SK-N-SH (cell line): ENCODE measurements around the gene NAA10. TPM values are rescaled to one million over a fixed set of nuclear protein-coding genes. Genes with fewer than 3 reads are reported as not detected.

Source experiments
- CTCF ChIA-PET: fragments of 300-600, 350-600 bp; formaldehyde crosslinking; extraction: SDS; loops from one replicate; lab custom pipeline; 2021; lab: Yijun Ruan, JAX
- POLR2A ChIA-PET: fragments of 350-600 bp; sonication (Branson Sonifier 250); formaldehyde crosslinking; extraction: SDS; loops from one replicate; lab custom pipeline; 2020; ENCODE audit warnings: antibody characterized with exemption, inconsistent platforms; lab: Yijun Ruan, JAX
- DNase-seq: peaks from one replicate; pipeline ENCODE4 v3.0.0; 2012
- H2AFZ ChIP-seq: fragments of 200-600 bp; sonication (generic); 2 replicates; pipeline ENCODE4 v1.8.1; 2016; ENCODE audit warnings: antibody characterized with exemption, mild to moderate bottlenecking, low read depth
- H3F3A ChIP-seq: fragments of 200-600 bp; sonication (generic); replicated peaks from 2 replicates; pipeline ENCODE3; 2016; ENCODE audit warnings: antibody characterized with exemption, mild to moderate bottlenecking; ENCODE audit not compliant: insufficient read depth
- H3K27ac ChIP-seq, 2 experiments: fragments of 200-500 bp in 1 of 2; fragments of 200-600 bp in 1 of 2; sonication (Bioruptor generic) in 1 of 2; sonication (generic), shearing (Covaris generic) in 1 of 2; 2 replicates each; pipeline versions ENCODE4 v1.5.1 to v1.6.1; 2014 to 2016; ENCODE audit warnings: low read depth in 2 of 2, inconsistent platforms in 1 of 2, low read length in 1 of 2, mild to moderate bottlenecking in 1 of 2, mixed read lengths in 1 of 2
- H3K27me3 ChIP-seq: fragments of 200-600 bp; sonication (generic), shearing (Covaris generic); 2 replicates; pipeline ENCODE4 v1.6.1; 2016; ENCODE audit warnings: mixed run types; ENCODE audit not compliant: insufficient read depth
- H3K36me3 ChIP-seq, 2 experiments: fragments of 200-500 bp in 1 of 2; fragments of 200-600 bp in 1 of 2; sonication (Bioruptor generic) in 1 of 2; sonication (generic) in 1 of 2; replicated peaks in 1 of 2; 2 replicates each; pipeline versions ENCODE3 to v1.5.1; 2014 to 2016; ENCODE audit warnings: low read length in 1 of 2, mild to moderate bottlenecking in 1 of 2; ENCODE audit not compliant: insufficient read depth in 2 of 2, control insufficient read depth in 1 of 2
- H3K4me1 ChIP-seq, 2 experiments: fragments of 200-500 bp in 1 of 2; fragments of 200-600 bp in 1 of 2; sonication (Bioruptor generic) in 1 of 2; sonication (generic), shearing (Covaris generic) in 1 of 2; 2 replicates each; pipeline versions ENCODE4 v1.5.1 to v1.6.1; 2014 to 2016; ENCODE audit warnings: low read depth in 1 of 2, low read length in 1 of 2, mixed run types in 1 of 2; ENCODE audit not compliant: insufficient read depth in 2 of 2, control insufficient read depth in 1 of 2
- H3K4me2 ChIP-seq: fragments of 200-600 bp; sonication (generic), shearing (Covaris generic); 2 replicates; pipeline ENCODE4 v1.6.1; 2017; ENCODE audit warnings: mixed run types
- H3K4me3 ChIP-seq, 2 experiments: fragments of 200-500 bp in 1 of 2; fragments of 200-600 bp in 1 of 2; sonication (Bioruptor generic) in 1 of 2; sonication (generic), shearing (Covaris generic) in 1 of 2; 2 replicates each; pipeline versions ENCODE4 v1.5.1 to v1.8.1; 2014 to 2016; ENCODE audit warnings: low read depth in 2 of 2, inconsistent platforms in 1 of 2, low read length in 1 of 2, mild to moderate bottlenecking in 1 of 2, mixed read lengths in 1 of 2, moderate library complexity in 1 of 2
- H3K79me2 ChIP-seq: fragments of 200-600 bp; sonication (generic); 2 replicates; pipeline ENCODE4 v1.8.1; 2017; ENCODE audit warnings: mild to moderate bottlenecking; ENCODE audit not compliant: insufficient read depth
- H3K9ac ChIP-seq: fragments of 200-600 bp; sonication (generic); 2 replicates; pipeline ENCODE4 v1.6.1; 2017; ENCODE audit warnings: mixed run types
- H3K9me2 ChIP-seq: fragments of 200-600 bp; sonication (generic); 2 replicates; pipeline ENCODE4 v1.6.1; 2017; ENCODE audit warnings: mixed run types
- H3K9me3 ChIP-seq: fragments of 200-600 bp; sonication (generic); 2 replicates; pipeline ENCODE4 v1.6.1; 2017; ENCODE audit warnings: mixed run types, mild to moderate bottlenecking, moderate library complexity
- H4K20me1 ChIP-seq: fragments of 200-600 bp; sonication (generic); 2 replicates; pipeline ENCODE4 v1.6.1; 2017; ENCODE audit warnings: mild to moderate bottlenecking, mixed run types; ENCODE audit not compliant: insufficient read depth
- CHD2 ChIP-seq: fragments of 150-350 bp; IDR thresholded peaks from 2 replicates; pipeline ENCODE4 v1.6.1; 2018; ENCODE audit warnings: low read length; ENCODE audit not compliant: partially characterized antibody
- EZH2phosphoT487 ChIP-seq: fragments of 200-600 bp; sonication (generic); IDR thresholded peaks from 2 replicates; pipeline ENCODE4 v1.6.1; 2017; ENCODE audit warnings: low read depth, mixed run types, mild to moderate bottlenecking, antibody characterized with exemption, moderate library complexity, borderline replicate concordance
- FOXJ3 ChIP-seq: sonication (generic); formaldehyde crosslinking; IDR thresholded peaks from 2 replicates; pipeline ENCODE4 v1.5.1; 2020; ENCODE audit warnings: mild to moderate bottlenecking, missing genetic modification reagents
- FOXM1 ChIP-seq: IDR thresholded peaks from 2 replicates; pipeline ENCODE4 v1.4.0; 2012; ENCODE audit warnings: low read depth, mild to moderate bottlenecking
- GABPA ChIP-seq: IDR thresholded peaks from 2 replicates; pipeline ENCODE4 v1.4.0; 2012; ENCODE audit warnings: low read depth, mild to moderate bottlenecking
- JUND ChIP-seq: IDR thresholded peaks from 2 replicates; pipeline ENCODE4 v1.4.0; 2012
- NRF1 ChIP-seq: IDR thresholded peaks from 2 replicates; pipeline ENCODE4 v1.6.1; 2012; ENCODE audit warnings: low read depth, mild to moderate bottlenecking, low read length
- RAD21 ChIP-seq: IDR thresholded peaks from 2 replicates; pipeline ENCODE4 v1.6.1; 2012; ENCODE audit warnings: mild to moderate bottlenecking, low read length
- RCOR1 ChIP-seq: fragments of 150-350 bp; IDR thresholded peaks from 2 replicates; pipeline ENCODE4 v1.6.1; 2017; ENCODE audit warnings: antibody characterized with exemption, low read length
- RFX5 ChIP-seq: IDR thresholded peaks from 2 replicates; pipeline ENCODE4 v1.6.1; 2012; ENCODE audit warnings: mild to moderate bottlenecking, improper control_type of control experiment, low read length
- RXRA ChIP-seq: IDR thresholded peaks from 2 replicates; pipeline ENCODE4 v1.4.0; 2012; ENCODE audit warnings: low read depth, mild to moderate bottlenecking, borderline replicate concordance
- SMC3 ChIP-seq: IDR thresholded peaks from 2 replicates; pipeline ENCODE4 v1.6.1; 2012; ENCODE audit warnings: low read depth, low read length, improper control_type of control experiment
- TEAD4 ChIP-seq: IDR thresholded peaks from 2 replicates; pipeline ENCODE4 v1.4.0; 2012; ENCODE audit warnings: mild to moderate bottlenecking, borderline replicate concordance; ENCODE audit not compliant: insufficient read depth
- WGBS: methylation state at CpG from one replicate; pipeline ENCODE4 v1.1.6; 2017; ENCODE audit warnings: low lambda C conversion rate; 5-methylcytosine and 5-hydroxymethylcytosine counted together
- polyA plus RNA-seq, 3 experiments: library from polyadenylated mRNA; depleted of rRNA; stranded (reverse); fragments of >200 nt; gene quantifications; 2 replicates each; pipeline ENCODE4 v1.2.3, GENCODE V29; 2012
- TF ChIP-seq, protein P1 (sequence below): fragments of 200-600 bp; sonication (generic); IDR thresholded peaks from 2 replicates; pipeline ENCODE4 v1.6.1; 2017; ENCODE audit warnings: antibody characterized with exemption, mild to moderate bottlenecking, moderate library complexity
- TF ChIP-seq, protein P2 (sequence below): fragments of 150-350 bp; IDR thresholded peaks from 2 replicates; pipeline ENCODE4 v1.6.1; 2016; ENCODE audit warnings: mild to moderate bottlenecking, low read depth, low read length
- TF ChIP-seq, protein P3 (sequence below): IDR thresholded peaks from 2 replicates; pipeline ENCODE4 v1.4.0; 2012; ENCODE audit warnings: low read depth, borderline replicate concordance

NAA10 gene
- polyA plus RNA-seq, 1 of the 3 experiments (the other 2 are of a cell fraction): 229 TPM

DNA sequence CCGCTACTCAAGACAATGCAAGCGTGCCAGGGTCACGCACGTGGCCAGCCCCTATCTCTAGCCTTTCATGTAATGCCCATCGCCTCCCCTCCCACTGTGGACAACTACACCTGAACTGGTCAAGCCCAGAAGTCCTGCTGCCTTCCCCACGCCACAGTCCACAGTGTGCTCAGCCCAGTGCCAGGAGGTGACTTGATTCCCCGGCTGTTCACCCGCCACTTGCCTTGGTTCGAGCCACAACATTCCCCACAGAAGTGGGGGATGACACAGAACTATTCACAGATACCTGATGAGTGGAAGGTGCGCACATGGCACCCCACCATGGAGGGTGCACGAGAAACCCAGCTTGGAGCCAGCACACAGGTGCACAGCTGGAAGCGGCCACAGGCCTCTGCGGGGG, 15.6 kb downstream of the NAA10 start:
- DNase-seq: no peak
- no peak for TF ChIP-seq FOXM1
- TF ChIP-seq RAD21: no peak
- TF ChIP-seq RCOR1: no peak
- no peak for TF ChIP-seq JUND
- TF ChIP-seq CHD2: no peak
- no peak for TF ChIP-seq GABPA
- TF ChIP-seq EZH2phosphoT487: no peak
- TF ChIP-seq RXRA: no peak
- no peak for TF ChIP-seq FOXJ3
- no peak for TF ChIP-seq SMC3
- TF ChIP-seq, protein P1, sequence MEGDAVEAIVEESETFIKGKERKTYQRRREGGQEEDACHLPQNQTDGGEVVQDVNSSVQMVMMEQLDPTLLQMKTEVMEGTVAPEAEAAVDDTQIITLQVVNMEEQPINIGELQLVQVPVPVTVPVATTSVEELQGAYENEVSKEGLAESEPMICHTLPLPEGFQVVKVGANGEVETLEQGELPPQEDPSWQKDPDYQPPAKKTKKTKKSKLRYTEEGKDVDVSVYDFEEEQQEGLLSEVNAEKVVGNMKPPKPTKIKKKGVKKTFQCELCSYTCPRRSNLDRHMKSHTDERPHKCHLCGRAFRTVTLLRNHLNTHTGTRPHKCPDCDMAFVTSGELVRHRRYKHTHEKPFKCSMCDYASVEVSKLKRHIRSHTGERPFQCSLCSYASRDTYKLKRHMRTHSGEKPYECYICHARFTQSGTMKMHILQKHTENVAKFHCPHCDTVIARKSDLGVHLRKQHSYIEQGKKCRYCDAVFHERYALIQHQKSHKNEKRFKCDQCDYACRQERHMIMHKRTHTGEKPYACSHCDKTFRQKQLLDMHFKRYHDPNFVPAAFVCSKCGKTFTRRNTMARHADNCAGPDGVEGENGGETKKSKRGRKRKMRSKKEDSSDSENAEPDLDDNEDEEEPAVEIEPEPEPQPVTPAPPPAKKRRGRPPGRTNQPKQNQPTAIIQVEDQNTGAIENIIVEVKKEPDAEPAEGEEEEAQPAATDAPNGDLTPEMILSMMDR: no peak
- no peak for TF ChIP-seq NRF1
- TF ChIP-seq, protein P2, sequence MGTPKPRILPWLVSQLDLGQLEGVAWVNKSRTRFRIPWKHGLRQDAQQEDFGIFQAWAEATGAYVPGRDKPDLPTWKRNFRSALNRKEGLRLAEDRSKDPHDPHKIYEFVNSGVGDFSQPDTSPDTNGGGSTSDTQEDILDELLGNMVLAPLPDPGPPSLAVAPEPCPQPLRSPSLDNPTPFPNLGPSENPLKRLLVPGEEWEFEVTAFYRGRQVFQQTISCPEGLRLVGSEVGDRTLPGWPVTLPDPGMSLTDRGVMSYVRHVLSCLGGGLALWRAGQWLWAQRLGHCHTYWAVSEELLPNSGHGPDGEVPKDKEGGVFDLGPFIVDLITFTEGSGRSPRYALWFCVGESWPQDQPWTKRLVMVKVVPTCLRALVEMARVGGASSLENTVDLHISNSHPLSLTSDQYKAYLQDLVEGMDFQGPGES: no peak
- TF ChIP-seq, protein P3, sequence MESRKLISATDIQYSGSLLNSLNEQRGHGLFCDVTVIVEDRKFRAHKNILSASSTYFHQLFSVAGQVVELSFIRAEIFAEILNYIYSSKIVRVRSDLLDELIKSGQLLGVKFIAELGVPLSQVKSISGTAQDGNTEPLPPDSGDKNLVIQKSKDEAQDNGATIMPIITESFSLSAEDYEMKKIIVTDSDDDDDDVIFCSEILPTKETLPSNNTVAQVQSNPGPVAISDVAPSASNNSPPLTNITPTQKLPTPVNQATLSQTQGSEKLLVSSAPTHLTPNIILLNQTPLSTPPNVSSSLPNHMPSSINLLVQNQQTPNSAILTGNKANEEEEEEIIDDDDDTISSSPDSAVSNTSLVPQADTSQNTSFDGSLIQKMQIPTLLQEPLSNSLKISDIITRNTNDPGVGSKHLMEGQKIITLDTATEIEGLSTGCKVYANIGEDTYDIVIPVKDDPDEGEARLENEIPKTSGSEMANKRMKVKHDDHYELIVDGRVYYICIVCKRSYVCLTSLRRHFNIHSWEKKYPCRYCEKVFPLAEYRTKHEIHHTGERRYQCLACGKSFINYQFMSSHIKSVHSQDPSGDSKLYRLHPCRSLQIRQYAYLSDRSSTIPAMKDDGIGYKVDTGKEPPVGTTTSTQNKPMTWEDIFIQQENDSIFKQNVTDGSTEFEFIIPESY: no peak
- TF ChIP-seq TEAD4: no peak
- no peak for TF ChIP-seq RFX5
- TF ChIP-seq, all 33 proteins: peak for 0
- Histone ChIP-seq H3K4me3 (no peak overlapping the region), H3K4me2 (no peak overlapping the region), H4K20me1 (no peaks in the 10 kb centered on the region), H3K9ac (no peak overlapping the region), H3K79me2 (no peaks in the 10 kb centered on the region), H3K36me3 (no peaks in the 10 kb centered on the region), H3F3A (no peaks in the 10 kb centered on the region), H3K27ac (no peak overlapping the region), H3K27me3 (peaks cover 52% of the 10 kb centered on the region), H3K9me3 (no peaks in the 10 kb centered on the region), H3K9me2 (no peaks in the 10 kb centered on the region), H3K4me1 (peaks cover 0 to 37% of the 10 kb centered on the region in 2 experiments; a peak in 1 of 4 replicates), H2AFZ (no peak overlapping the region)
- ChIA-PET CTCF (interaction anchor here (1.0 to 12.9 kb wide), 2 partner anchors 10 to 33 kb away, joined by 3 to 130 read pairs; no protein-coding TSS in a partner anchor), POLR2A (no interaction called here)
- 42% methylated on average over 12 of the region's 13 CpGs for WGBS
